Vagina (tissue), 2 donors: ENCODE measurements around the gene DNAAF3. TPM values are rescaled to one million over a fixed set of nuclear protein-coding genes. Genes with fewer than 3 reads are reported as not detected.

ENCODE experiments used
- DNase-seq, 2 donors: peaks; one replicate each; pipeline ENCODE4 v3.0.0-alpha.2; 2017; ENCODE audit errors: extremely low spot score in 2 of 2
- H3K27ac ChIP-seq: fragments of 200-600 bp; sonication (generic); one replicate; pipeline ENCODE4 v1.5.1; 2019
- H3K27me3 ChIP-seq: fragments of 200-600 bp; sonication (generic); one replicate; pipeline ENCODE4 v1.5.1; 2019
- H3K36me3 ChIP-seq, 2 donors: fragments of 200-600 bp; sonication (generic); one replicate each; pipeline ENCODE4 v1.5.1; 2017 to 2019
- H3K4me1 ChIP-seq: fragments of 200-600 bp; sonication (generic); one replicate; pipeline ENCODE4 v1.5.1; 2019
- H3K4me3 ChIP-seq, 2 donors: fragments of 200-600 bp; sonication (generic); 1 replicate in 1 of 2; 2 replicates in 1 of 2; pipeline ENCODE4 v1.5.1; 2016 to 2019
- H3K9me3 ChIP-seq: fragments of 200-600 bp; sonication (generic); one replicate; pipeline ENCODE4 v1.5.1; 2019
- CTCF ChIP-seq, 3 experiments: fragments of 450-650 bp in 2 of 3; fragments of 200-600 bp in 1 of 3; sonication (generic) in 1 of 3; IDR thresholded peaks; one replicate each; pipeline ENCODE4 v1.5.1; 2017 to 2019; ENCODE audit warnings: antibody characterized with exemption in 3 of 3, mild to moderate bottlenecking in 2 of 3, moderate library complexity in 2 of 3
- POLR2A ChIP-seq, 2 donors: fragments of 450-650 bp; IDR thresholded peaks; one replicate each; pipeline ENCODE4 v1.6.1; 2017; ENCODE audit warnings: antibody characterized with exemption in 2 of 2, mild to moderate bottlenecking in 2 of 2, moderate library complexity in 2 of 2
- POLR2AphosphoS5 ChIP-seq, 2 donors: sonication (generic); formaldehyde crosslinking; IDR thresholded peaks; one replicate each; pipeline ENCODE4 v1.9.0; 2017; ENCODE audit warnings: antibody characterized with exemption in 2 of 2, mild to moderate bottlenecking in 2 of 2, low read depth in 1 of 2; ENCODE audit not compliant: insufficient read depth in 1 of 2
- intact Hi-C: fragments of 100-400 bp; cut with DNase I; formaldehyde crosslinking; loops from one replicate; pipeline ENCODE4 v1.15.1; 2023
- total RNA-seq: library from RNA; depleted of rRNA; stranded (reverse); fragments of >200 nt; gene quantifications from one replicate; pipeline ENCODE4 v1.2.3, GENCODE V29; 2016

Gene DNAAF3
- total RNA-seq, 1 donor from 2014 or later, result 5.6 TPM

GRCh38 chr19:55117663-55118391 lies 48.6 kb downstream of the DNAAF3 start:
- intact Hi-C loops, result loop anchor here (10.0 kb wide), 1 partner anchor 547 kb away; no protein-coding TSS in a partner anchor
- peak; percentile 98 to 99 for DNase-seq
- Histone ChIP-seq H3K27me3 (no peaks in the 10 kb centered on the region), H3K27ac (peak overlapping the region; percentile 73), H3K4me1 (peaks cover 53% of the 10 kb centered on the region), H3K4me3 (peak overlapping the region; percentile 85 to 94), H3K9me3 (no peaks in the 10 kb centered on the region), H3K36me3 (no peaks in the 10 kb centered on the region)
- TF ChIP-seq POLR2AphosphoS5 (IDR thresholded peaks at IDR 0.05; ENCODE audit: insufficient read depth in 1 of 2, low read depth in 1 of 2) (peak; percentile 86 to 100), POLR2A (IDR thresholded peaks at IDR 0.05) (no peak), CTCF (IDR thresholded peaks at IDR 0.05) (no peak)

GRCh38 chr19:55116859-55117662 lies 49.4 kb downstream of the DNAAF3 start, which contains the start of gene PPP1R12C:
Gene PPP1R12C (minus strand): TSS chr19:55117637. CDS start chr19:55117543, 94 bp downstream.
- no peaks in the 10 kb centered on the region for H3K36me3 ChIP-seq
- no peak for DNase-seq
- H3K4me3 ChIP-seq, result peak within 1 kb of the TSS; percentile 85 to 94
- no peak for TF ChIP-seq CTCF (IDR thresholded peaks at IDR 0.05)
- no peak for TF ChIP-seq POLR2AphosphoS5 (IDR thresholded peaks at IDR 0.05; ENCODE audit: insufficient read depth in 1 of 2, low read depth in 1 of 2)
- TF ChIP-seq POLR2A (IDR thresholded peaks at IDR 0.05), result peak in 1 of 2 donors; percentile 13
- H3K27me3 ChIP-seq, result no peaks in the 10 kb centered on the region
- H3K9me3 ChIP-seq, result no peaks in the 10 kb centered on the region
- H3K27ac ChIP-seq, result peak within 1 kb of the TSS; percentile 96
- intact Hi-C loops, result loop anchor here (10.0 kb wide), 1 partner anchor 548 kb away; no protein-coding TSS in a partner anchor
- peaks cover 60% of the 10 kb centered on the region for H3K4me1 ChIP-seq

GRCh38 chr19:55116232-55116858 lies 50.1 kb downstream of the DNAAF3 start:
- Histone ChIP-seq H3K4me3 (peak overlapping the region; percentile 85 to 94), H3K27ac (peak overlapping the region; percentile 96), H3K9me3 (no peaks in the 10 kb centered on the region), H3K36me3 (no peaks in the 10 kb centered on the region), H3K4me1 (peaks cover 67% of the 10 kb centered on the region), H3K27me3 (no peaks in the 10 kb centered on the region)
- intact Hi-C loops, result loop anchor here (10.0 kb wide), 1 partner anchor 548 kb away; no protein-coding TSS in a partner anchor
- no peak for DNase-seq
- TF ChIP-seq POLR2AphosphoS5 (IDR thresholded peaks at IDR 0.05; ENCODE audit: insufficient read depth in 1 of 2, low read depth in 1 of 2), result peak; percentile 45 to 60
- no peak for TF ChIP-seq POLR2A (IDR thresholded peaks at IDR 0.05)
- TF ChIP-seq CTCF (IDR thresholded peaks at IDR 0.05), result no peak

GRCh38 chr19:55115446-55116065 lies 50.9 kb downstream of the DNAAF3 start:
- Histone ChIP-seq H3K4me1 (peaks cover 67% of the 10 kb centered on the region), H3K9me3 (no peaks in the 10 kb centered on the region), H3K36me3 (no peaks in the 10 kb centered on the region), H3K27me3 (no peaks in the 10 kb centered on the region), H3K27ac (peak overlapping the region; percentile 96), H3K4me3 (peak overlapping the region; percentile 85 to 94)
- no peak for DNase-seq
- intact Hi-C loops, result loop anchor here (10.0 kb wide), 1 partner anchor 549 kb away; no protein-coding TSS in a partner anchor
- TF ChIP-seq CTCF (IDR thresholded peaks at IDR 0.05) (no peak), POLR2A (IDR thresholded peaks at IDR 0.05) (no peak), POLR2AphosphoS5 (IDR thresholded peaks at IDR 0.05; ENCODE audit: insufficient read depth in 1 of 2, low read depth in 1 of 2) (no peak)
